Adipocyte (in vitro differentiated cells): ENCODE results near the gene TMEM178A.

Source experiments
- DNase-seq: peaks from one replicate; pipeline ENCODE4 v3.0.0-alpha.2; 2015; ENCODE audit warnings: low read depth
- H3K27me3 ChIP-seq: replicated peaks from 2 replicates; pipeline ENCODE4 v1.7.0; 2013; ENCODE audit warnings: mild to moderate bottlenecking, low read length, moderate library complexity; ENCODE audit not compliant: control insufficient read depth, insufficient read depth
- H3K36me3 ChIP-seq: 2 replicates; pipeline ENCODE4 v1.7.0; 2013; ENCODE audit warnings: low read length, mild to moderate bottlenecking, moderate library complexity; ENCODE audit not compliant: control insufficient read depth, insufficient read depth, severe bottlenecking
- H3K4me1 ChIP-seq: 2 replicates; pipeline ENCODE4 v1.7.0; 2013; ENCODE audit warnings: mild to moderate bottlenecking, low read length, moderate library complexity; ENCODE audit not compliant: control insufficient read depth, insufficient read depth
- H3K4me3 ChIP-seq: 2 replicates; pipeline ENCODE4 v1.7.0; 2013; ENCODE audit warnings: mild to moderate bottlenecking, low read length, moderate library complexity
- H3K9ac ChIP-seq: 2 replicates; pipeline ENCODE4 v1.7.0; 2013; ENCODE audit warnings: mild to moderate bottlenecking, low read length, moderate library complexity
- H3K9me3 ChIP-seq: 2 replicates; pipeline ENCODE4 v1.7.0; 2013; ENCODE audit warnings: mild to moderate bottlenecking, low read length, moderate library complexity; ENCODE audit not compliant: control insufficient read depth

The TMEM178A gene

GRCh38 chr2:39730276-39730675, 64.6 kb downstream of the TMEM178A start:
- H3K4me1 ChIP-seq = peaks cover under 1% of the 10 kb centered on the region
- no peak for DNase-seq
- H3K36me3 ChIP-seq = no peaks in the 10 kb centered on the region
- no peak overlapping the region for H3K4me3 ChIP-seq
- no peaks in the 10 kb centered on the region for H3K27me3 ChIP-seq
- H3K9me3 ChIP-seq = no peaks in the 10 kb centered on the region
- no peak overlapping the region for H3K9ac ChIP-seq

GRCh38 chr2:39730685-39731302, 65.1 kb downstream of the TMEM178A start:
- no peak overlapping the region for H3K4me3 ChIP-seq
- H3K36me3 ChIP-seq = peaks cover 3% of the 10 kb centered on the region
- DNase-seq = no peak
- H3K9ac ChIP-seq = no peak overlapping the region
- H3K27me3 ChIP-seq = no peaks in the 10 kb centered on the region
- H3K9me3 ChIP-seq = no peaks in the 10 kb centered on the region
- peaks cover 6% of the 10 kb centered on the region for H3K4me1 ChIP-seq

GRCh38 chr2:39731546-39731945, 65.8 kb downstream of the TMEM178A start:
- Histone ChIP-seq H3K4me1 (peaks cover 14% of the 10 kb centered on the region), H3K9me3 (no peaks in the 10 kb centered on the region), H3K36me3 (peaks cover 10% of the 10 kb centered on the region), H3K27me3 (no peaks in the 10 kb centered on the region), H3K4me3 (no peak overlapping the region), H3K9ac (no peak overlapping the region)
- DNase-seq = no peak

GRCh38 chr2:39732482-39732881, 66.8 kb downstream of the TMEM178A start:
- Histone ChIP-seq H3K36me3 (peaks cover 19% of the 10 kb centered on the region), H3K4me3 (no peak overlapping the region), H3K9ac (no peak overlapping the region), H3K9me3 (no peaks in the 10 kb centered on the region), H3K4me1 (peaks cover 21% of the 10 kb centered on the region), H3K27me3 (no peaks in the 10 kb centered on the region)
- DNase-seq = no peak

- H3K9ac ChIP-seq = no peak overlapping the region
- no peaks in the 10 kb centered on the region for H3K9me3 ChIP-seq
- H3K36me3 ChIP-seq = peaks cover 19% of the 10 kb centered on the region
- H3K4me1 ChIP-seq = peaks cover 22% of the 10 kb centered on the region
- no peak overlapping the region for H3K4me3 ChIP-seq
- DNase-seq = peak; percentile 69
- H3K27me3 ChIP-seq = no peaks in the 10 kb centered on the region
Measured at GRCh38 chr2:39733070-39733674, 67.5 kb downstream of the TMEM178A start.

- H3K27me3 ChIP-seq = no peaks in the 10 kb centered on the region
- H3K36me3 ChIP-seq = peaks cover 25% of the 10 kb centered on the region
- H3K9me3 ChIP-seq = no peaks in the 10 kb centered on the region
- no peak overlapping the region for H3K9ac ChIP-seq
- peaks cover 22% of the 10 kb centered on the region for H3K4me1 ChIP-seq
- no peak overlapping the region for H3K4me3 ChIP-seq
- no peak for DNase-seq
Measured at GRCh38 chr2:39734445-39734844, 68.7 kb downstream of the TMEM178A start.

- DNase-seq = peak; percentile 42
- no peaks in the 10 kb centered on the region for H3K27me3 ChIP-seq
- peaks cover 22% of the 10 kb centered on the region for H3K4me1 ChIP-seq
- H3K36me3 ChIP-seq = peaks cover 33% of the 10 kb centered on the region
- no peak overlapping the region for H3K9ac ChIP-seq
- no peak overlapping the region for H3K4me3 ChIP-seq
- H3K9me3 ChIP-seq = no peaks in the 10 kb centered on the region
Measured at GRCh38 chr2:39735648-39736047, 69.9 kb downstream of the TMEM178A start.

GRCh38 chr2:39736640-39737039, 70.9 kb downstream of the TMEM178A start:
- peak; percentile 86 for DNase-seq
- no peaks in the 10 kb centered on the region for H3K27me3 ChIP-seq
- H3K4me3 ChIP-seq = no peak overlapping the region
- H3K9ac ChIP-seq = no peak overlapping the region
- peaks cover 42% of the 10 kb centered on the region for H3K36me3 ChIP-seq
- H3K9me3 ChIP-seq = no peaks in the 10 kb centered on the region
- peaks cover 22% of the 10 kb centered on the region for H3K4me1 ChIP-seq

GRCh38 chr2:39737661-39738060, 71.9 kb downstream of the TMEM178A start:
- no peak overlapping the region for H3K4me3 ChIP-seq
- no peaks in the 10 kb centered on the region for H3K9me3 ChIP-seq
- peaks cover 52% of the 10 kb centered on the region for H3K36me3 ChIP-seq
- DNase-seq = peak; percentile 82
- no peak overlapping the region for H3K9ac ChIP-seq
- no peaks in the 10 kb centered on the region for H3K27me3 ChIP-seq
- peaks cover 22% of the 10 kb centered on the region for H3K4me1 ChIP-seq

- H3K36me3 ChIP-seq = peaks cover 64% of the 10 kb centered on the region
- H3K9me3 ChIP-seq = no peaks in the 10 kb centered on the region
- DNase-seq = no peak
- H3K4me1 ChIP-seq = peaks cover 29% of the 10 kb centered on the region
- H3K27me3 ChIP-seq = no peaks in the 10 kb centered on the region
- H3K9ac ChIP-seq = no peak overlapping the region
- no peak overlapping the region for H3K4me3 ChIP-seq
Measured at GRCh38 chr2:39738936-39739335, 73.2 kb downstream of the TMEM178A start.

- no peaks in the 10 kb centered on the region for H3K9me3 ChIP-seq
Measured at GRCh38 chr2:39739386-39739785, 73.7 kb downstream of the TMEM178A start.

GRCh38 chr2:39741871-39742270, 76.2 kb downstream of the TMEM178A start:
- Histone ChIP-seq H3K9me3 (no peaks in the 10 kb centered on the region), H3K36me3 (peaks cover 65% of the 10 kb centered on the region), H3K4me3 (no peak overlapping the region)

More at GRCh38 chr2:39739386-39739785, 73.7 kb downstream of the TMEM178A start:
- Histone ChIP-seq H3K36me3 (peaks cover 64% of the 10 kb centered on the region), H3K4me1 (peaks cover 29% of the 10 kb centered on the region), H3K4me3 (no peak overlapping the region), H3K9ac (no peak overlapping the region), H3K27me3 (no peaks in the 10 kb centered on the region)
- DNase-seq = no peak

More at GRCh38 chr2:39741871-39742270, 76.2 kb downstream of the TMEM178A start:
- H3K4me1 ChIP-seq = peaks cover 12% of the 10 kb centered on the region
- no peak overlapping the region for H3K9ac ChIP-seq
- no peaks in the 10 kb centered on the region for H3K27me3 ChIP-seq
- no peak for DNase-seq
